ENCODE data around the gene UBE2D1.

UBE2D1 gene

DNA sequence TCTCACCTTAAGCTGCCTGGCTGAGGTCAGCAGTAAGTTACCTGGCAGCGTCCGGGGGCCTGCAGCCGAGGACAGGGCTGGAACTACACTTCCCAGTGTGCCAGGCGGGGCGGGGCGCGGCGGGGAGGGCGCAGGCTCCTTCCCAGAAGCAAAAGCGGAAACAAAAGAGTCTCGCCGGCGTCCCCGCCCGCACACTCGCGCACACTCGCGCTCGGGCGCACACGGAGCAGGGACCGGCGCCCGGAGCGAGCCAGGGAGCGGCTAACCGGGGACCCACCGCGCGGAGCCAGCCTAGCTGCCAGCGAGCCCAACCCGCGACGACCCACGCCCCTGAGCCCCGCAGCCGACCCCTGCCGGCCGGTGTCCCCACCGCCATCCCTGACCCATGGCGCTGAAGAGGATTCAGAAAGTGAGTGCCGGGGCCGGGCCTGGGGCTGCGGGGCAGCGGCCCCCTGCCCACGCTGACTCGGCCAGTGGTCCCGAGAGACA lies at the start of gene UBE2D1:
Gene UBE2D1, plus strand, starts transcription at position 190 of the 489 bp plus-strand sequence. Its CDS starts 196 bp downstream, at position 386.
- peak within 1 kb of the TSS; percentile 68 to 96 (median 89) for H3K27ac ChIP-seq
- peak within 1 kb of the TSS; percentile 90 to 97 (median 92) for H3K4me3 ChIP-seq

DNA sequence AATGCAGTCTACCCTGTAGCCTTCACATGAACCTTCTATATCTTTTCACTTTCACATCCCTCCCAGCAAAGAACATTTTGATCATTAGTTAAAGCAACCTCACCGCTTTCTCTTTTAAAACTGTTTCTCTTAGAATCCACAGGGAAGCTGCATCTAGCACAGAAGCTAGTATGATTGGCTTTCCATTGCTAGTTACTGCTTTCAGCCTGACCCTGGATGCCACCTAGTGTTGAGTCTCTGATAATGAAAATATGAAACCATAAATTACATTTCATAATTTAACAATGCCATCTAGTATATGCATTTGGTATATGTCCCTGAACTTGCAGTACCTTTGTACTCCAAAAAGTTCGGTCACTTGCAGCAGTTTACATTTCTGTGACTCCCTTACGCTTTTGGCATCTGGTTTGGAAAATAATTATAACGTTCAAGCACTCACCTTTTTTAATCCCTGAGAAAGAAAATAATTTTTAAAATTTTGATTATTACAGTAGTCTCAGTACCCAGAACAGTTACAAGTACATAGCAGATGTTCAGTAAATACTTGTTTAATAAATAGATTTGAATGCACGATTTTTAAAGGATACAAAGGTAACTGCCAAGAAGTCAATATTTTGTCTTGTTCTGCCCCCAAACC lies 43.1 kb upstream of the UBE2D1 start:
- Histone ChIP-seq H3K27ac (no peak overlapping the region), H3K4me3 (no peak overlapping the region)

DNA sequence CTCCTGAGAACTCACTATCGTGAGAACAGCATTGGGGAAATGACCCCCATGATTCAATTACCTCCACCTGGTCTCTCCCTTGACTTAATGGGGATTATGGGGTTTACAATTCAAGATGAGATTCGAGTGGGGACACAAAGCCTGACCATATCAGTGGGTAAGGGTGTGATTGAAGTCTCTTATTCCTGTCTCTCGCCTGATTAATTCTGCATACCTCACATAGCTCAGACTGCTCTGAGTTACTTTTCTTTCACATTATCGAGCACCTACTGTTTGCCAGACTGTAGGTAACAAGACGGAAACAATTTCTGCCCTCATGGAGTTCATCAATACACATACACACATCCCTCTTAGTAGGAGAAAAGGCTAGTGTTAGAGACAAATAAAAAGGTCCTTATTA lies 40.8 kb upstream of the UBE2D1 start:
- Histone ChIP-seq H3K4me3 (no peak overlapping the region), H3K27ac (no peak overlapping the region)

DNA sequence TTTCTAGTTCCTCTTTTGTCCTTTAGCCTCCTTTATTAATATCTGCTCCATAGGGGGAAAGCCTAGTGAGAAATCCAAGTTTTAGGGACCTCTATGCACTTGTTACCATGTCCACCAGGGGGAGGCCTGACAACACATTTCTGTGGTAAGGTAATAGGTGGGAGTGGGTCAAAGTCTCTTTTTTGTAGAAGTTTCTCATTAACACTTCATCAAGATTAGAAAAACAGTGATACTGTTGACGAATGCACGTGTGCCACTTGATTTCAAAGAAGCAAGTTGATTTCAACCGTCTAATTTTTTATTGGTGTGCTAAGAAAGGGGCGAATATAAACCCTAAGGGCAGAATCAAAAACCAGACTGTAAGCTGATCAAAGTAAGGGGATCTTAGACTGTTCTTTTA lies 35.2 kb upstream of the UBE2D1 start:
- H3K4me3 ChIP-seq, result no peak overlapping the region
- H3K27ac ChIP-seq, result no peak overlapping the region

- Histone ChIP-seq H3K27ac (no peak overlapping the region), H3K4me3 (no peak overlapping the region)
Observed at GRCh38 chr10:58300676-58301075, 34.1 kb upstream of the UBE2D1 start.

GRCh38 chr10:58302254-58302653 lies 32.6 kb upstream of the UBE2D1 start:
- no peak overlapping the region for H3K4me3 ChIP-seq
- no peak overlapping the region for H3K27ac ChIP-seq

DNA sequence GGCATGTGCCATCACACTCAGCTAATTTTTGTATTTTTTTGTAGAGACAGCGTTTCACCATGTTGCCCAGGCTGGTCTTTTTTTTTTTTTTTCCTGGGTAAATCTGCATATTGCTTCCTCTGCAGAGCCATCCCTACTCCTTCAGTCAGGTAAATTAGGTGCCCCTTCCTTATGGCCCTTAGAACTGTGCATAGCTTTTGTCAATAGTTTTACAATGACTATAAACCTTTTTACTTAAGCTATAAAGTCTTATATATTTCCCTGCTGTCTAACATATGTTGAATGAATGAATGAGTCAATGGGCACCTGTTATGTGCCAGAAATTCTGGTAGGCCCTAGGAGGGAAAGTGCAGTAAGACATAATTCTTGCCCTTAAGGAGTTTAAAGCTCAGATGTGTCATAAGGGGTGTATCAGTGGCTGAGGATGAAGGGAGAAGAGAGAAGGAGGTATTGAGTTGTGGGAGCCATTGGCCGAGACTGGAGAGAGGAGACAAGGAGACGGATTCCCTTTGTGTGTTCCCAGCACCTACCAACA lies 30.6 kb upstream of the UBE2D1 start:
- Histone ChIP-seq H3K4me3 (no peak overlapping the region), H3K27ac (no peak overlapping the region)

DNA sequence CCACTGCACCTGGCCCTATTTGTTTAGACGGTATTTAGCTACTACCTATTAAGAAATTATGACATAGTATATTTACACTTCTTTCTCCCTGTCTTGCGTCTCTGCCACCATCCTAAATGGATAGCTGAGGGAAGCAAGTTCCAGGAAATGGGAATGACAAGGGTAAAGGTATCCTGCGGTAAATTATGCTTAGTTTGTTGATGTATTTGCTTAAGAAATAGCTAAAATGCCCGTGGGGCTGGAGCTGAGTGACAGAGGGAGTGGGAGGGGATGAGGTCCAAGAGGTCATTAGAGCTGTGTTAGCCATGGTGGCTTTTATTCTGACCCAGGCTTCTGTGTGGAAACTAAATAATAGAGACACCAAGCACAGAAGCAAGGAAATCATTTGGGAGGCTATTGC lies 29.0 kb upstream of the UBE2D1 start:
- Histone ChIP-seq H3K4me3 (no peak overlapping the region), H3K27ac (no peak overlapping the region)

DNA sequence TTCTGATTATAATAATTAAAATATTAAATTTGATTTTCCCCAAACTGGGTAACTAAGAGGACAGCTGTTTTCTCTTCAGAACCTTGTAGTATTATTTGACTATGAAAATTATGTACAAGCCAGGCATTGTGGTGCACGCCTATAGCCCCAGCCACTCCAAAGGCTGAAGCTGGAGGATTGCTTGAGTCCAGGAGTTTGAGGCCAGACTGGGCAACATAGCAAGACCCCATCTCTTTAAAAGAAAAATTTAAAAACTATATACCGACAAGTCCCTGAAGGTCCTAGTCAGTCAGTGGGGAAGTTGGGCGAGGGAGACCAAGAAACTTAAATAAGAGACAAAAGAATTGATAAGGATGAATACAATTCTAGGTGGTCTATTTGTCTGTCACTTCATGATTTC lies 27.1 kb upstream of the UBE2D1 start:
- H3K27ac ChIP-seq, result no peak overlapping the region
- H3K4me3 ChIP-seq, result no peak overlapping the region

DNA sequence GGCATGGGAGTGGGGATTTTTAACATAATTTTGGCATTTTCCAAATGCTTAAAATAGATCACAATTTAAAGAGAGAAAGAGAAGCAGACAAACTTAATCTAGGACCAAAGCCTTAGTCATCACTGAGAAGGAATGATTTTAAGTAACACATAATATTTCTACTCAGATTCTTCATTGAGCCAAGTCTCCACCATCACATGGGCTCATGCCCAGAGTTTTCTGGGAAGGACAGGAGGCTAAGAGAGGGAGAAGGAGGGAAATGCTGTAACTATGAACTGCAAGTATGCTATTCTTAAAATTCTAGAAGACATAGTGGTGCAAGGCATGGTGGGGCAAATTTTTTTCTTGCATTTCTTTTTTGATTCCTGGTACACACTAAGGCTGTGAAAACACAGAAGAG lies 23.8 kb upstream of the UBE2D1 start:
- no peak overlapping the region for H3K27ac ChIP-seq
- no peak overlapping the region for H3K4me3 ChIP-seq

GRCh38 chr10:58316874-58317273 lies 17.9 kb upstream of the UBE2D1 start:
- Histone ChIP-seq H3K4me3 (no peak overlapping the region), H3K27ac (no peak overlapping the region)

DNA sequence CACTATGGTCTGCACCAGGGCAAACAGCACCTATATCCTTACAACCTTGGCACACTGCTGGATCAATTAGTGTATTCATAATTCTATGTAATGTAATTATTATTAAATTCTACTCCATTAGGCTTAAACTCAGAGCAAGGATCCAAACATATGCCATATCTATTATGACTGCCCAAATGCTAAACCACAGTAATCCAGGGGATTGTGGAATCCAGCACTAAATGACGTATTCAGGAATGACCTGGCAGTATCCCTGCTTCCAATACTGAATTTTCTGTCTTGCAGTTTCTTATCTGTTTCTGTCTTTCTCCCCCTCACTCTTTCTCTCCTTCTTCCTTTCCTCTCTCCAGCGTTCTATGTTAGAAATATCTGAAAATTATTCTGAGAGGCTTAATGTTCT lies 16.5 kb upstream of the UBE2D1 start:
- H3K4me3 ChIP-seq, result no peak overlapping the region
- no peak overlapping the region for H3K27ac ChIP-seq

DNA sequence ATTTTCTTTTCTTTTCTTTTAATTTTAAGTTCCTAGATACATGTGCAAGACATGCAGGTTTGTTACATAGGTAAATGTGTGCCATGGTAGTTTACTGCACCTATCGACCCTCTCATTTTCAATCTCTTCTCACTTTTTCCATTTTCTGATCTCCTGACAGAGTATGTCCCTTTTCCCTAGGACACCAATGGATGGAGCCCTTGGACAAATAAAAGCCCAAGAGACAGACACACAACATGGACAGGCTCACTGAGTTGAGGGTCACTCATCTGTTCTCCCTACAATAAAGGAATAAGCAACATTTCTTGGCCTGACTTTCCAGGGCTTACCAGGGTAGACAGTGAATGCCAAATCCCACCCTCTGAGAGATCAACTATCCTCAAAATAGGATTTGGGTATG lies 15.2 kb upstream of the UBE2D1 start:
- Histone ChIP-seq H3K4me3 (no peak overlapping the region), H3K27ac (no peak overlapping the region)

DNA sequence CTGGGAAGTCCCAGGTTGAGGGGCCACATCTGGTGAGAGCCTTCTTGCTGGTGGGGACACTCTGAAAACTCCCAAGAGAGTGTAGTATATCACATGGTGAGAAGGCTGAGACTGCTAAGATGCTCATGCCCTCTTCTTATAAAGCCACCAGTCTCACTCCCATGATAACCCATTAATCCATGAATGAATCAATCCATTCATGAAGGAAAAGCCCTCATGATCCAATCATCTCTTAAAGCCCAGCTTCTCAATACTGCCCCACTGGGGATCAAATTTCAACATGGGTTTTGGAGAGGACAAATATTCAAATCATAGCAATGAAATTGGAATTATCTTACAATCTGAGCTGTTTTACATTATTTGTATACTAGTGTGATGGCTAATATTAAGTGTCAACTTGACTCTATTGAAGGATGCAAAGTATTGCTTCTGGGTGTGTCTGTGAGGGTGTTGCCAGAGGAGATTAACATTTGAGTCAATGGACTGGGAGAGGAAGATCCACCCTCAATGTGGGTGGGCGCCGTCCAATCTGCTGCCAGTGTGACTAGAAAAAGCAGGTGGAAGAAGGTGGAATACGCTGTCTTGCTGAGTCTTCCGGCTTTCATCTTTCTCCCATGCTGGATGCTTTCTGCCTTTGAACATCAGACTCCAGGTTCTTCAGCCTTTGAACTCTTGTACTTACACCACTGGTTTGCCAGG lies 14.3 kb upstream of the UBE2D1 start:
- Histone ChIP-seq H3K27ac (no peak overlapping the region), H3K4me3 (no peak overlapping the region)

GRCh38 chr10:58322072-58322834 lies 12.6 kb upstream of the UBE2D1 start:
- Histone ChIP-seq H3K4me3 (no peak overlapping the region), H3K27ac (no peak overlapping the region)

GRCh38 chr10:58322835-58323209 lies 12.0 kb upstream of the UBE2D1 start:
- no peak overlapping the region for H3K4me3 ChIP-seq
- no peak overlapping the region for H3K27ac ChIP-seq

GRCh38 chr10:58326967-58327381 lies 7.8 kb upstream of the UBE2D1 start:
- Histone ChIP-seq H3K4me3 (peak overlapping the region in 3 of 7 experiments; percentile 10 to 24 (median 14)), H3K27ac (no peak overlapping the region)

GRCh38 chr10:58328233-58328632 lies 6.6 kb upstream of the UBE2D1 start:
- Histone ChIP-seq H3K4me3 (no peak overlapping the region), H3K27ac (no peak overlapping the region)

DNA sequence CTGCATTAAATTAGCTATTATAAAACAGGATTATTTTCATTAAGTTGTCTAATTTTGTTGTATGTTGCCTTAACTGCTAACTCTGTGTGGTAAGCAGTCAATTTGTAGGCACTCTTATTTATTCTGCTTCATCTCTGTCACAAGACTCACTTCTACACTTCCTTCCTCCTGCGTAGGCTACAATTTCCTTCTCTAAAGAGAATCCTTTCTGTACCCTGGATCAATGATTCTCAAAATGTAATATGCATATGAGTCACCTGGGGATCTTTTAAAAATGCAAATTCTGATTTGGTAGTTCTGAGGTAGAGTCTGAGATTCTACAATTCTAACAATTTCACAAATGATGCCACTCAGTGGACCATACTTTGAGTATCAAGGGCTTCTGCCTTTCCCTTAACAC lies 4.4 kb upstream of the UBE2D1 start:
- no peak overlapping the region for H3K4me3 ChIP-seq
- H3K27ac ChIP-seq, result peak overlapping the region in 1 of 21 experiments; percentile 21

- Histone ChIP-seq H3K27ac (no peak overlapping the region), H3K4me3 (no peak overlapping the region)
Observed at GRCh38 chr10:58331646-58332045, 3.2 kb upstream of the UBE2D1 start.

All from skin epidermis (tissue), 12 donors.